K562 (cell line): Measurements from ENCODE around the gene CC2D1A. TPM values are rescaled to one million over a fixed set of nuclear protein-coding genes. Genes with fewer than 3 reads are reported as not detected.
A peak's percentile ranks its signal among the peaks of the same experiment; 100 is the strongest.

ENCODE experiments used
- ATAC-seq: fragments of 200-7000 bp; cut with Tn5 transposase; 3 replicates; pipeline ENCODE4 v1.9.1; 2020; ENCODE audit warnings: moderate library complexity
- BruUV-seq: library from RNA; stranded (reverse); fragments of 400-500 nt; replicated peaks from 2 replicates; lab custom pipeline; 2021; lab: Mats Ljungman, UMichigan
- CTCF ChIA-PET: fragments of 300-600 bp; formaldehyde crosslinking; extraction: SDS; loops from one replicate; lab custom pipeline; 2021; ENCODE audit warnings: low intra/inter-chr PET ratio; lab: Yijun Ruan, JAX
- POLR2A ChIA-PET: fragments of 300-600, 350-650 bp; sonication (Branson Sonifier 250); formaldehyde crosslinking; extraction: SDS; loops from one replicate; lab custom pipeline; 2021; ENCODE audit warnings: antibody characterized with exemption, inconsistent platforms; lab: Yijun Ruan, JAX
- DNase-seq, 4 experiments: peaks; one replicate each; pipeline versions ENCODE4 v3.0.0 to v3.0.0-alpha.2; 2011 to 2018; ENCODE audit warnings: low spot score in 3 of 4, mixed read lengths in 3 of 4; ENCODE audit errors: extremely low read depth in 1 of 4
- FAIRE-seq: peaks from 2 replicates; lab custom pipeline; 2011; peaks lifted over from hg19 to GRCh38; lab: Jason Lieb, UNC
- H2AFZ ChIP-seq: 2 replicates; pipeline ENCODE4 v1.6.0; 2011; ENCODE audit warnings: low read depth, low read length, control low read depth, inconsistent platforms
- H3K27ac ChIP-seq: fragments of 200-600 bp; 3 replicates; pipeline ENCODE4 v1.8.0; 2011; ENCODE audit warnings: low read depth, mild to moderate bottlenecking, control low read depth, inconsistent platforms, low read length, moderate library complexity, mixed read lengths; ENCODE audit errors: extremely low read depth
- H3K27me3 ChIP-seq, 2 experiments: fragments of 300-600 bp in 1 of 2; 2 replicates in 1 of 2; 3 replicates in 1 of 2; pipeline versions ENCODE4 v1.6.0 to v1.8.0; 2011; ENCODE audit warnings: inconsistent platforms in 2 of 2, low read length in 2 of 2, mild to moderate bottlenecking in 1 of 2, mixed read lengths in 1 of 2, moderate library complexity in 1 of 2; ENCODE audit not compliant: control insufficient read depth in 2 of 2, insufficient read depth in 2 of 2
- H3K36me3 ChIP-seq: fragments of 300-600 bp; 3 replicates; pipeline ENCODE4 v1.8.0; 2011; ENCODE audit warnings: mild to moderate bottlenecking, low read length, inconsistent platforms; ENCODE audit not compliant: control insufficient read depth, insufficient read depth
- H3K4me1 ChIP-seq, 2 experiments: fragments of 200-600 bp in 1 of 2; replicated peaks in 1 of 2; 2 replicates in 1 of 2; 3 replicates in 1 of 2; pipeline versions ENCODE4 v1.5.1 to v1.8.0; 2011; ENCODE audit warnings: inconsistent platforms in 2 of 2, low read length in 2 of 2, mild to moderate bottlenecking in 1 of 2, mixed read lengths in 1 of 2, moderate library complexity in 1 of 2; ENCODE audit not compliant: control insufficient read depth in 2 of 2, insufficient read depth in 2 of 2
- H3K4me2 ChIP-seq: 2 replicates; pipeline ENCODE4 v1.6.1; 2011; ENCODE audit warnings: low read length, control low read depth, inconsistent platforms, mixed read lengths; ENCODE audit not compliant: insufficient read depth
- H3K4me3 ChIP-seq: fragments of 200-600 bp; sonication (generic), shearing (Covaris generic); 2 replicates; pipeline ENCODE4 v1.5.1; 2016; ENCODE audit warnings: control low read depth, inconsistent platforms
- H3K79me2 ChIP-seq: fragments of 200-600 bp; 3 replicates; pipeline ENCODE4 v1.8.0; 2011; ENCODE audit warnings: low read length, inconsistent platforms; ENCODE audit not compliant: control insufficient read depth, insufficient read depth
- H3K9ac ChIP-seq, 2 experiments: 2 replicates each; pipeline versions ENCODE4 v1.6.0 to v1.6.1; 2011; ENCODE audit warnings: low read depth in 2 of 2, low read length in 2 of 2, control low read depth in 1 of 2, inconsistent platforms in 1 of 2, mild to moderate bottlenecking in 1 of 2, mixed read lengths in 1 of 2; ENCODE audit not compliant: insufficient read depth in 1 of 2
- H3K9me1 ChIP-seq: one replicate; pipeline ENCODE4 v1.6.0; 2011; ENCODE audit warnings: inconsistent platforms, mild to moderate bottlenecking, low read length, moderate library complexity; ENCODE audit not compliant: control insufficient read depth, insufficient read depth
- H3K9me3 ChIP-seq: replicated peaks from 2 replicates; pipeline ENCODE4 v1.5.1; 2011; ENCODE audit warnings: low read depth, low read length, inconsistent platforms; ENCODE audit not compliant: control insufficient read depth, insufficient read depth
- H4K20me1 ChIP-seq: replicated peaks from 2 replicates; pipeline ENCODE4 v1.6.1; 2011; ENCODE audit warnings: low read length, inconsistent platforms, mixed read lengths; ENCODE audit not compliant: control insufficient read depth, insufficient read depth
- CBFA2T2 ChIP-seq: fragments of 450-650 bp; conservative IDR thresholded peaks from 2 replicates; pipeline ENCODE4 v1.6.1; 2017; ENCODE audit warnings: mild to moderate bottlenecking
- EGR1 ChIP-seq: fragments of 450-650 bp; conservative IDR thresholded peaks from 2 replicates; pipeline ENCODE4 v1.6.1; 2017; ENCODE audit warnings: mild to moderate bottlenecking
- GTF2A2 ChIP-seq: IDR thresholded peaks from 2 replicates; pipeline ENCODE4 v1.6.1; 2016; ENCODE audit warnings: mild to moderate bottlenecking, missing genetic modification characterization, missing compliant biosample characterization
- HDAC6 ChIP-seq: IDR thresholded peaks from 2 replicates; pipeline ENCODE4 v1.6.1; 2012; ENCODE audit warnings: low read depth, mild to moderate bottlenecking, control low read depth, inconsistent platforms, low read length, moderate library complexity
- HIVEP1 ChIP-seq: fragments of 250-450 bp; sonication (Bioruptor Pico); IDR thresholded peaks from 2 replicates; pipeline ENCODE4 v1.4.0; 2020; ENCODE audit warnings: mild to moderate bottlenecking
- IRF1 ChIP-seq: sonication (generic); formaldehyde crosslinking; IDR thresholded peaks from 2 replicates; pipeline ENCODE4 v1.8.0; 2022; ENCODE audit warnings: missing genetic modification reagents, mild to moderate bottlenecking, borderline replicate concordance
- PHB ChIP-seq: fragments of 250-450 bp; sonication (Bioruptor Pico); IDR thresholded peaks from 2 replicates; pipeline ENCODE4 v1.5.0; 2021
- ZKSCAN1 ChIP-seq: fragments of 150-350 bp; IDR thresholded peaks from 2 replicates; pipeline ENCODE4 v1.6.1; 2016; ENCODE audit warnings: low read depth, low read length
- ZNF217 ChIP-seq: sonication (generic); formaldehyde crosslinking; IDR thresholded peaks from 2 replicates; pipeline ENCODE4 v1.8.0; 2022; ENCODE audit warnings: mild to moderate bottlenecking, missing genetic modification reagents
- ZNF431 ChIP-seq: sonication (generic); formaldehyde crosslinking; IDR thresholded peaks from 2 replicates; pipeline ENCODE4 v1.8.0; 2022; ENCODE audit warnings: mild to moderate bottlenecking, missing genetic modification reagents
- WGBS: fragments of 100-300 bp; shearing (Covaris generic); methylation state at CpG from one replicate; pipeline ENCODE4 v1.1.6; 2016; ENCODE audit warnings: low coverage, mixed read lengths; ENCODE audit not compliant: insufficient coverage; ENCODE audit errors: missing lambda C conversion rate; 5-methylcytosine and 5-hydroxymethylcytosine counted together
- in situ Hi-C: fragments of 300-500 bp; cut with MboI; formaldehyde crosslinking; loops from 4 replicates; pipeline ENCODE4 v1.15.0; 2018; ENCODE audit warnings: inconsistent platforms, mixed read lengths
- intact Hi-C: fragments of 100-400 bp; cut with micrococcal nuclease; formaldehyde crosslinking; loops from 2 replicates; pipeline ENCODE4 v1.14.2; 2022
- polyA plus RNA-seq, 8 experiments: library from polyadenylated mRNA; depleted of rRNA in 4 of 8; stranded (reverse) in 5 of 8; unstranded in 3 of 8; fragments of >200 nt; fragmentation: Nextera tagmentation in 2 of 8; fragmentation: Illumina TruSeq in 1 of 8; extraction: Ambion mirVana in 2 of 8; extraction: Trizol in 1 of 8; gene quantifications; 2 replicates each; pipeline versions ENCODE4 v1.2.1 to v1.2.3, GENCODE V29; 2011 to 2014; ENCODE audit warnings: inconsistent platforms in 1 of 8, missing spikeins in 1 of 8
- total RNA-seq, 7 experiments: library from RNA; depleted of rRNA in 6 of 7; stranded (reverse); fragments of >200 nt in 6 of 7; fragmentation: Illumina TruSeq in 2 of 7; extraction: Trizol in 2 of 7; gene quantifications; 2 replicates each; pipeline versions ENCODE4 v1.2.1 to v1.2.3, GENCODE V29; 2011 to 2021; ENCODE audit warnings: low replicate concordance in 1 of 7

CC2D1A gene
- total and polyA plus RNA-seq, 9 of the 15 experiments (the other 6 are each of a cell fraction or from before 2014, with no cell fraction given), result 0.32 to 31.0 (median 12.9) TPM

DNA sequence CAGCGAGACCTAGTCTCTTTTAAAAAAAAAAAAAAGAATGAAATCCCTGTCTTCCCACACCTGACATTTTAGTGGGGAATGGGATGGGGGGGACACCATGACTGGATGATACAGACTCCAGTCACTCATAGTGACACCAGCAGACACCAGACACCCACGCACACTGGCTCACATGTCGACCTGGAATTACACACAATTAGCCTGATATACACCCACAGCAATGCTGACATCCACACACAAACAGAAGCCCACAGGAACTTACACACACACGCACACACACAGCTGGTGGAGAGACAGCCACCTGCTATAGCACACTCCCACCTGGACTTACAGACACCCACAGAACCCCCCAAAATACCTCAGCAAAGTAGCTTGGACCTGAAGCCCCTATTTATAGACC is 37.3 kb upstream of the CC2D1A start:
- Histone ChIP-seq H3K9me3 (no peaks in the 10 kb centered on the region; the same call in 1 of the 2 replicates), H3K79me2 (no peaks in the 10 kb centered on the region), H2AFZ (no peak overlapping the region), H3K27ac (no peak overlapping the region), H3K4me1 (peaks cover 6 to 33% of the 10 kb centered on the region in 2 experiments), H3K4me2 (no peak overlapping the region), H3K36me3 (no peaks in the 10 kb centered on the region), H3K27me3 (peaks cover 14 to 25% of the 10 kb centered on the region in 2 experiments; a peak in 4 of 5 replicates), H3K4me3 (no peak overlapping the region), H4K20me1 (peaks cover 5% of the 10 kb centered on the region; the same call in 1 of the 2 replicates), H3K9ac (no peak overlapping the region), H3K9me1 (no peaks in the 10 kb centered on the region)
- intact Hi-C loops (no loop called here), in situ Hi-C loops (no loop called here)
- DNase-seq, result no peak
- peak; percentile 83 for TF ChIP-seq EGR1
- no peak for TF ChIP-seq GTF2A2
- TF ChIP-seq ZNF217, result no peak
- no peak for FAIRE-seq
- 8% methylated on average over 3 of the region's 4 CpGs for WGBS
- POLR2A ChIA-PET, result interaction anchor here (1.0 kb wide), 1 partner anchor 120 kb away, joined by 3 read pairs; no protein-coding TSS in a partner anchor
- ATAC-seq, result no peak
- BruUV-seq, result no TSS peak
- CTCF ChIA-PET, result no interaction called here

DNA sequence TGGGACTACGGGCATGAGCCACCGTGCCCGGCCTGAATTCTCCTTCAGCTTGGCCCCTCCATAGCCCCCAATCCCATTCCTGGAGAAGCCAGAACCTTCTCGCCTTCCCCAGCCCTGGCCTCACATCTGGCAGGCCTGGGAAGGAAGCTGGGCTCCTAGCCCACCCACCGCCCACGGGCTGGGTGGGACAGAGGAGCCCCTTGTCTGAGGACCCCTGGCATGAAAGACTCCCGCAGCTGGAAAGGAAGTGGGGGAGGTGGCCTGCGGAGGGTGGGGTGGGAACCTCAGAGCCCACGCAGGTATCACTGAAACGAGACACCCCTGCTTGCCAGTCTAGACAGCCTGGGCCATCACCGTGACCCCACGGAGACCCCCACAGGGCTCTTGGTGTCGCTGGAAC is 36.7 kb upstream of the CC2D1A start:
- 28% methylated on average over 10 of the region's 13 CpGs for WGBS
- H3K27me3 ChIP-seq, result peaks cover 12 to 23% of the 10 kb centered on the region in 2 experiments; a peak in 4 of 5 replicates
- no TSS peak for BruUV-seq
- ChIA-PET POLR2A (no interaction called here), CTCF (no interaction called here)
- peaks cover 5% of the 10 kb centered on the region; the same call in 1 of the 2 replicates for H4K20me1 ChIP-seq
- no peak overlapping the region for H3K4me2 ChIP-seq
- FAIRE-seq (no peak), ATAC-seq (no peak), DNase-seq (no peak)
- no peaks in the 10 kb centered on the region for H3K36me3 ChIP-seq
- no peaks in the 10 kb centered on the region for H3K9me1 ChIP-seq
- H3K9ac ChIP-seq, result no peak overlapping the region
- H2AFZ ChIP-seq, result no peak overlapping the region
- no peak overlapping the region for H3K4me3 ChIP-seq
- intact Hi-C loops (no loop called here), in situ Hi-C loops (no loop called here)
- no peaks in the 10 kb centered on the region for H3K79me2 ChIP-seq
- no peaks in the 10 kb centered on the region; the same call in 1 of the 2 replicates for H3K9me3 ChIP-seq
- no peak overlapping the region for H3K27ac ChIP-seq
- TF ChIP-seq ZKSCAN1 (no peak), ZNF431 (CRISPR knock-in tag) (no peak), IRF1 (no peak), CBFA2T2 (no peak), HDAC6 (no peak), HIVEP1 (CRISPR knock-in tag) (no peak), PHB (CRISPR knock-in tag) (no peak)
- peaks cover 6 to 36% of the 10 kb centered on the region in 2 experiments for H3K4me1 ChIP-seq
